Measurements from ENCODE around the gene EPHA6. TPM values are rescaled to one million over a fixed set of nuclear protein-coding genes. Genes with fewer than 3 reads are reported as not detected.

EPHA6 gene
- total and polyA plus RNA-seq, 10 of the 15 experiments (the other 5 are each of a cell fraction or from before 2014, with no cell fraction given) = not detected

DNA sequence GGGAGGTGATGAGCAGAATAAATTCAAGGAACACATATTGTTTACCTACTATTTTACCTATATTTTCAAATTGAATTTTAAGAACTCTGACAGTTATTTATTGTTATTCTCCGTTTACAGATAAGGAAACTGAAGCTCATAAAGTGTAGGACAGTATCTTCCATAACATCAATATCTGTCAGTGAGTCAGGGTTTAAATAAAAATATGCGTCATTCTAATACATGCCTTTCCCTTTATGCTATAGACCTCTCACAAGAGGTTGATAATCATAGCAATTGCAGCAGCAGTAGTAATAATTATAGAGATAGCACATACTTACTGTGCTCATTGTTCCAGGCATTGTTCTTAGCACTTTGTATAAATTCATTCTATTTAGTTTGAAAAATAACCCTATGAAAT is 101.1 kb downstream of the EPHA6 start (continued):
- TF ChIP-seq, protein P1, sequence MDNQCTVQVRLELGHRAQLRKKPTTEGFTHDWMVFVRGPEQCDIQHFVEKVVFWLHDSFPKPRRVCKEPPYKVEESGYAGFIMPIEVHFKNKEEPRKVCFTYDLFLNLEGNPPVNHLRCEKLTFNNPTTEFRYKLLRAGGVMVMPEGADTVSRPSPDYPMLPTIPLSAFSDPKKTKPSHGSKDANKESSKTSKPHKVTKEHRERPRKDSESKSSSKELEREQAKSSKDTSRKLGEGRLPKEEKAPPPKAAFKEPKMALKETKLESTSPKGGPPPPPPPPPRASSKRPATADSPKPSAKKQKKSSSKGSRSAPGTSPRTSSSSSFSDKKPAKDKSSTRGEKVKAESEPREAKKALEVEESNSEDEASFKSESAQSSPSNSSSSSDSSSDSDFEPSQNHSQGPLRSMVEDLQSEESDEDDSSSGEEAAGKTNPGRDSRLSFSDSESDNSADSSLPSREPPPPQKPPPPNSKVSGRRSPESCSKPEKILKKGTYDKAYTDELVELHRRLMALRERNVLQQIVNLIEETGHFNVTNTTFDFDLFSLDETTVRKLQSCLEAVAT (IDR thresholded peaks at IDR 0.05) = no peak

DNA sequence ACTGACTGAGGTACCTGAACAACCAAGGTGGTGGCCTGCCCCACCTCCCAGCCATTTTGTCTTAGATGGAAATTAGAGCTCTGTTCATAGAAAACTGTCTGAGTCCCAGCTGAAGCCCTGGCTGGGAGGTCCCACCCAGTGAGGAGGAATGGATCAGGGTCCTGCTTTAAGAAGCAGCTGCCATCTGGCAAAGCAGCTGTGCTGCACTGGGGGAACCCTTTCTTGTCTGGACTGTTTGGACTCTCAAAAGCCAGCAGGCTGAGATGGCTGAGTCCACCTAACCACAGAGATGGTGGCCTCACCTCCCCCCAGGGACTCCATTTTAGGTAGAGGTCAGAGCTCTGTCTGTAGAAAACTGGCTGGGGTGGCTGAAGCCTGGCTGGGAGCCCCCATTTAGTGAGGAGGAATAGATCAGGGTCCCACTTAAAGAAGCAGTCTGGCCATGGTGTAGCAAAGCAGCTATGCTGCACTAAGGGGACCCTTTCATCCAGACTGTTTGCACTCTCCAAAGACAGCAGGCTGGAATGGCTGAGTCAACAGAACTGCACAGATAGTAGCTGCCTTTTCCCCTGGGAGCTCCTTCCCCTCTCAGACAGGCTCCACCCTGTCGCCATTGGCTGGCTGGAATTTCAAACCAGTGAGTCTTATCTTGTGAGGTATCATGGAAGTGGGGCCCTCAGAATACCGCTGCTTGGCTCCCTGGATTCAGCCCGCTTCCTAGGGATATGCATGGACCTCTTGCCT is 116.9 kb downstream of the EPHA6 start:
- no peak overlapping the region for H3K4me2 ChIP-seq (ENCODE audit: control insufficient read depth, insufficient read depth)
- no peaks in the 10 kb centered on the region for H3K4me1 ChIP-seq (ENCODE audit: control insufficient read depth, insufficient read depth, low read length)
- SMC1A ChIA-PET (ENCODE audit: uncharacterized antibody, unreplicated experiment) = no interaction called here
- no peak overlapping the region for H3K9ac ChIP-seq (ENCODE audit: control insufficient read depth, insufficient read depth, low read length)
- H3K27ac ChIP-seq (ENCODE audit: control insufficient read depth, insufficient read depth) = no peak overlapping the region
- H3K27me3 ChIP-seq (replicated peaks in 1 of 2; ENCODE audit: control insufficient read depth in 2 of 2, insufficient read depth in 2 of 2, low read length in 1 of 2) = no peaks in the 10 kb centered on the region
- no peaks in the 10 kb centered on the region for H4K20me1 ChIP-seq (ENCODE audit: control insufficient read depth, insufficient read depth)
- FAIRE-seq = no peak
- CTCF ChIA-PET = no interaction called here
- no peaks in the 10 kb centered on the region for H3K79me2 ChIP-seq (ENCODE audit: control insufficient read depth, insufficient read depth, low read length)
- POLR2A ChIA-PET = no interaction called here
- H3K36me3 ChIP-seq (ENCODE audit: control insufficient read depth in 2 of 2, insufficient read depth in 2 of 2, low read length in 1 of 2) = no peaks in the 10 kb centered on the region
- in situ Hi-C loops (cut with MboI) = no loop called here
- no peak overlapping the region for H2AFZ ChIP-seq (ENCODE audit: control insufficient read depth, low read depth, low read length)
- no TSS peak for BruUV-seq (replicated peaks)
- no peak overlapping the region for H3K4me3 ChIP-seq
- H3K9me3 ChIP-seq (replicated peaks; ENCODE audit: control insufficient read depth, insufficient read depth, low read length) = no peaks in the 10 kb centered on the region
- intact Hi-C loops (cut with micrococcal nuclease; ENCODE audit: unreplicated experiment) = no loop called here
- ATAC-seq = no peak
- DNase-seq (ENCODE audit: low read depth, low spot score) = no peak
- RAD21 ChIA-PET (ENCODE audit: unreplicated experiment) = no interaction called here
- 17% methylated on average over 3 of the region's 3 CpGs for WGBS (ENCODE audit: insufficient coverage, insufficient replicate concordance, low lambda C conversion rate, missing lambda C conversion rate)
- TF ChIP-seq, protein P2, sequence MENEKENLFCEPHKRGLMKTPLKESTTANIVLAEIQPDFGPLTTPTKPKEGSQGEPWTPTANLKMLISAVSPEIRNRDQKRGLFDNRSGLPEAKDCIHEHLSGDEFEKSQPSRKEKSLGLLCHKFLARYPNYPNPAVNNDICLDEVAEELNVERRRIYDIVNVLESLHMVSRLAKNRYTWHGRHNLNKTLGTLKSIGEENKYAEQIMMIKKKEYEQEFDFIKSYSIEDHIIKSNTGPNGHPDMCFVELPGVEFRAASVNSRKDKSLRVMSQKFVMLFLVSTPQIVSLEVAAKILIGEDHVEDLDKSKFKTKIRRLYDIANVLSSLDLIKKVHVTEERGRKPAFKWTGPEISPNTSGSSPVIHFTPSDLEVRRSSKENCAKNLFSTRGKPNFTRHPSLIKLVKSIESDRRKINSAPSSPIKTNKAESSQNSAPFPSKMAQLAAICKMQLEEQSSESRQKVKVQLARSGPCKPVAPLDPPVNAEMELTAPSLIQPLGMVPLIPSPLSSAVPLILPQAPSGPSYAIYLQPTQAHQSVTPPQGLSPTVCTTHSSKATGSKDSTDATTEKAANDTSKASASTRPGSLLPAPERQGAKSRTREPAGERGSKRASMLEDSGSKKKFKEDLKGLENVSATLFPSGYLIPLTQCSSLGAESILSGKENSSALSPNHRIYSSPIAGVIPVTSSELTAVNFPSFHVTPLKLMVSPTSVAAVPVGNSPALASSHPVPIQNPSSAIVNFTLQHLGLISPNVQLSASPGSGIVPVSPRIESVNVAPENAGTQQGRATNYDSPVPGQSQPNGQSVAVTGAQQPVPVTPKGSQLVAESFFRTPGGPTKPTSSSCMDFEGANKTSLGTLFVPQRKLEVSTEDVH (IDR thresholded peaks at IDR 0.05; ENCODE audit: low read depth, partially characterized antibody) = no peak
- TF ChIP-seq RFX5 (IDR thresholded peaks at IDR 0.05; ENCODE audit: low read depth, low read length) (no peak), BMI1 (IDR thresholded peaks at IDR 0.05; ENCODE audit: borderline replicate concordance) (no peak), BHLHE40 (IDR thresholded peaks at IDR 0.05; ENCODE audit: borderline replicate concordance in 1 of 2, low read depth in 2 of 2, low read length in 1 of 2) (no peak), MTA2 (IDR thresholded peaks at IDR 0.05; ENCODE audit: low read depth) (no peak), PAX5 (IDR thresholded peaks at IDR 0.05; ENCODE audit: borderline replicate concordance, low read depth, low read length) (no peak), FOXM1 (IDR thresholded peaks at IDR 0.05; ENCODE audit: low read depth, low read length) (no peak), HDGF (IDR thresholded peaks at IDR 0.05) (no peak), BRCA1 (IDR thresholded peaks at IDR 0.05; ENCODE audit: low read depth, low read length) (no peak), ZNF24 (IDR thresholded peaks at IDR 0.05) (no peak), PML (IDR thresholded peaks at IDR 0.05; ENCODE audit: low read length) (no peak), YBX1 (IDR thresholded peaks at IDR 0.05) (no peak)
- TF ChIP-seq, protein P3, sequence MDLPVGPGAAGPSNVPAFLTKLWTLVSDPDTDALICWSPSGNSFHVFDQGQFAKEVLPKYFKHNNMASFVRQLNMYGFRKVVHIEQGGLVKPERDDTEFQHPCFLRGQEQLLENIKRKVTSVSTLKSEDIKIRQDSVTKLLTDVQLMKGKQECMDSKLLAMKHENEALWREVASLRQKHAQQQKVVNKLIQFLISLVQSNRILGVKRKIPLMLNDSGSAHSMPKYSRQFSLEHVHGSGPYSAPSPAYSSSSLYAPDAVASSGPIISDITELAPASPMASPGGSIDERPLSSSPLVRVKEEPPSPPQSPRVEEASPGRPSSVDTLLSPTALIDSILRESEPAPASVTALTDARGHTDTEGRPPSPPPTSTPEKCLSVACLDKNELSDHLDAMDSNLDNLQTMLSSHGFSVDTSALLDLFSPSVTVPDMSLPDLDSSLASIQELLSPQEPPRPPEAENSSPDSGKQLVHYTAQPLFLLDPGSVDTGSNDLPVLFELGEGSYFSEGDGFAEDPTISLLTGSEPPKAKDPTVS (IDR thresholded peaks at IDR 0.05; ENCODE audit: low read depth, low read length) = no peak
- TF ChIP-seq, protein P4, sequence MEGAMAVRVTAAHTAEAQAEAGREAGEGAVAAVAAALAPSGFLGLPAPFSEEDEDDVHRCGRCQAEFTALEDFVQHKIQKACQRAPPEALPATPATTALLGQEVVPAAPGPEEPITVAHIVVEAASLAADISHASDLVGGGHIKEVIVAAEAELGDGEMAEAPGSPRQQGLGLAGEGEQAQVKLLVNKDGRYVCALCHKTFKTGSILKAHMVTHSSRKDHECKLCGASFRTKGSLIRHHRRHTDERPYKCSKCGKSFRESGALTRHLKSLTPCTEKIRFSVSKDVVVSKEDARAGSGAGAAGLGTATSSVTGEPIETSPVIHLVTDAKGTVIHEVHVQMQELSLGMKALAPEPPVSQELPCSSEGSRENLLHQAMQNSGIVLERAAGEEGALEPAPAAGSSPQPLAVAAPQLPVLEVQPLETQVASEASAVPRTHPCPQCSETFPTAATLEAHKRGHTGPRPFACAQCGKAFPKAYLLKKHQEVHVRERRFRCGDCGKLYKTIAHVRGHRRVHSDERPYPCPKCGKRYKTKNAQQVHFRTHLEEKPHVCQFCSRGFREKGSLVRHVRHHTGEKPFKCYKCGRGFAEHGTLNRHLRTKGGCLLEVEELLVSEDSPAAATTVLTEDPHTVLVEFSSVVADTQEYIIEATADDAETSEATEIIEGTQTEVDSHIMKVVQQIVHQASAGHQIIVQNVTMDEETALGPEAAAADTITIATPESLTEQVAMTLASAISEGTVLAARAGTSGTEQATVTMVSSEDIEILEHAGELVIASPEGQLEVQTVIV (IDR thresholded peaks at IDR 0.05; ENCODE audit: borderline replicate concordance, partially characterized antibody) = no peak

All from GM12878 (cell line).